Heart left ventricle (tissue), 16 donors: ENCODE measurements around the gene LRRC26. TPM values are rescaled to one million over a fixed set of nuclear protein-coding genes. Genes with fewer than 3 reads are reported as not detected.

Experiments
- ATAC-seq, 4 donors: fragments of 200-7000 bp; cut with Tn5 transposase; one replicate each; pipeline ENCODE4 v1.9.1; 2020 to 2022; ENCODE audit warnings: moderate library complexity in 4 of 4, mild to moderate bottlenecking in 3 of 4, moderate number of reproducible peaks in 1 of 4
- DNase-seq, 5 donors: peaks; one replicate each; pipeline ENCODE4 v3.0.0-alpha.2; 2020
- H3K27ac ChIP-seq, 12 donors: fragments of 200-600 bp; sonication (generic) in 4 of 12; one replicate each; pipeline versions ENCODE4 v1.5.0 to v1.8.0; 2016 to 2022; ENCODE audit warnings: mild to moderate bottlenecking in 2 of 12
- H3K27me3 ChIP-seq, 9 donors: fragments of 200-600 bp; sonication (generic) in 2 of 9; one replicate each; pipeline versions ENCODE4 v1.5.1 to v1.8.0; 2016 to 2022; ENCODE audit warnings: mild to moderate bottlenecking in 3 of 9
- H3K36me3 ChIP-seq, 9 donors: fragments of 200-600 bp; sonication (generic) in 2 of 9; one replicate each; pipeline versions ENCODE4 v1.5.0 to v1.8.0; 2018 to 2022; ENCODE audit warnings: mild to moderate bottlenecking in 2 of 9
- H3K4me1 ChIP-seq, 12 donors: fragments of 200-600 bp; sonication (generic) in 4 of 12; one replicate each; pipeline versions ENCODE4 v1.5.0 to v1.8.0; 2016 to 2022; ENCODE audit warnings: mild to moderate bottlenecking in 3 of 12
- H3K4me3 ChIP-seq, 12 donors: fragments of 200-600 bp; sonication (generic) in 4 of 12; one replicate each; pipeline versions ENCODE4 v1.5.0 to v1.8.0; 2017 to 2022; ENCODE audit warnings: mild to moderate bottlenecking in 9 of 12, moderate library complexity in 4 of 12
- H3K9me3 ChIP-seq, 12 donors: fragments of 200-600 bp; sonication (generic) in 4 of 12; one replicate each; pipeline versions ENCODE4 v1.5.0 to v1.8.0; 2016 to 2022; ENCODE audit warnings: mild to moderate bottlenecking in 1 of 12
- CTCF ChIP-seq, 12 donors: fragments of 200-600 bp; sonication (generic) in 4 of 12; IDR thresholded peaks; one replicate each; pipeline versions ENCODE4 v1.5.0 to v1.8.0; 2018 to 2022; ENCODE audit warnings: antibody characterized with exemption in 12 of 12, mild to moderate bottlenecking in 5 of 12
- POLR2A ChIP-seq, 2 donors: fragments of 450-650 bp; IDR thresholded peaks; one replicate each; pipeline ENCODE4 v1.6.1; 2017; ENCODE audit warnings: antibody characterized with exemption in 2 of 2, mild to moderate bottlenecking in 2 of 2, moderate library complexity in 2 of 2
- WGBS, 4 donors: extraction: QIAGEN DNeasy Blood & Tissue Kit in 2 of 4; methylation state at CpG; one replicate each; pipeline versions ENCODE4 v1.1.5 to v1.1.7; 2013 to 2018; 5-methylcytosine and 5-hydroxymethylcytosine counted together
- intact Hi-C, 10 donors: fragments of 100-400 bp; cut with DNase I; formaldehyde crosslinking; loops; one replicate each; pipeline versions ENCODE4 v1.11.1 to v1.14.2; 2022
- polyA plus RNA-seq, 2 donors: library from polyadenylated mRNA; stranded (reverse); fragments of 200-250 nt; gene quantifications; one replicate each; pipeline ENCODE4 v1.2.3, GENCODE V29; 2013
- total RNA-seq, 9 donors: library from RNA; depleted of rRNA in 2 of 9; stranded (reverse); fragments of >200 nt in 2 of 9; fragmentation: NEBNext Ultra II Directional in 3 of 9; extraction: Animal tissue kit (Norgen Biotek cat#: 25700) in 3 of 9; gene quantifications; one replicate each; pipeline versions ENCODE4 v1.1.0 to v1.2.4, GENCODE V29; 2016 to 2023
- donor health status: ischemic (EF 13 %, LVEDD 7.1; RV severe dilation, severe dysfunction).
- donor health status: healthy with polysubstance abuse.
- donor health status: DM: no; HTN: yes; CAD: no.
- donor health status: DM: no; HTN: no; CAD: no.
- donor health status: ischemic (EF 25% LVEDD 6.9; RV normal size, moderate dysfunction).
- donor health status: ischemic (EF 25% LVEDD 5.7; RV mildly dilated, moderate dysfunction).
- donor health status: healthy.
- donor health status: DM: yes; HTN: yes; CAD: no.
- donor health status: ischemic (EF 35%, LVEDD 5.7; RV mildly dilated, moderate dysfunction).
- donor health status: nonischemic (EF 11% LVEDD 7.7; RV severe dilation, severe dysfunction).
- donor health status: DM: yes; HTN: yes; CAD: no.
- donor health status: PGD.
- donor health status: ischemic (EF 29% LVEDD 5.4; RV normal size, mild dysfunction).
- donor health status: nonischemic (EF 23%, LVEDD 6.1; RV moderate dilation, normal function).

LRRC26 gene
- total and polyA plus RNA-seq, 11 donors: not detected

GRCh38 chr9:137214620-137215019, 44.8 kb upstream of the LRRC26 start:
- WGBS, 4 donors: 93 to 95% (median 94%) methylated on average over 16 to 19 of the region's 19 CpGs
- Histone ChIP-seq H3K4me3 (no peak overlapping the region), H3K4me1 (peaks cover 2 to 26% (median 21%) of the 10 kb centered on the region in 12 donors), H3K36me3 (peaks cover 0 to 25% (median 0%) of the 10 kb centered on the region in 9 donors), H3K27ac (no peak overlapping the region), H3K9me3 (no peaks in the 10 kb centered on the region), H3K27me3 (no peaks in the 10 kb centered on the region)
- no peak for DNase-seq
- no peak for ATAC-seq
- TF ChIP-seq POLR2A (IDR thresholded peaks at IDR 0.05): no peak
- no peak for TF ChIP-seq CTCF (IDR thresholded peaks at IDR 0.05)
- intact Hi-C loops: no loop called here

DNA sequence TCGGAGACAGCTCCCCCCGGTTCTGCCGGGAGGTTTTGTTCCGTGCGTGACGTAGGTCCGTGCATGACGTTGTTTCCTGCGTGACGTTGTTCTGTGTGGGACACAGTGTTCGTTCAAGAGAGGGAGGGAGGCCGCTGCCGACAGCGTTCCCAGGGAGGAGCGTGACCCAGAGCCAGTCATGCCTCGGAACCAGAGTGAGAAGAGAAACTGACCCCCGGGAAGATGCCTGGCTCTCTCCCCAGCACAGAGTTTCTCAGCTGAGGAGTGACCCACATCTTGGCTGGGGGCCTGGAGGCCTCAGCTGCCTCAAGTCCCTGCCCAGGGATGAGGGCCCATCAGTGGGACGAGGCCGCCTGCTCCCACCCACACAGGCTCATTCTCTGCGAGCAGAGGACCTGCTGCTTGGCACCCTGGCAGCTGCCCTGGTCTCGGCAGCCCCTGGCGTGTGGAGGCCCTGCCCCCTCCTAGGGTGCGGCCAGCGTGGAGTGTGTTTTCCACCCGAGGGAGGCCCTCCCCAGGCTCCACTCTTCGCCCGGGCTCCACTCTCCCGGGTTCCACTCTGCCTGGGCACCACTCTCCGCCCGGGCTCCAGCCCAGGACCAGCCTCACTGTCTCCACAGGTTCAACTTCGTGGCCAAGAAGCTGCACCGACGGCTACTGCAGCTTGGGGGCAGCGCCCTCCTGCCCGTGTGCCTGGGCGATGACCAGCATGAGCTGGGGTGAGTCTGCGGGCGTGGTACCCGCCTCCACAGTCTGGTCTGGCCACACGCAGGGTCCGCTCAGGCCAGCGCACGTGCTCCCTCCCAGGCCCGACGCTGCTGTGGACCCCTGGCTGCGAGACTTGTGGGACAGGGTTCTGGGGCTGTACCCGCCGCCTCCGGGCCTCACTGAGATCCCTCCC, 43.6 kb upstream of the LRRC26 start:
- Histone ChIP-seq H3K27ac (no peak overlapping the region), H3K27me3 (no peaks in the 10 kb centered on the region), H3K36me3 (peaks cover 0 to 32% (median 2%) of the 10 kb centered on the region in 9 donors), H3K4me1 (peaks cover 2 to 19% (median 15%) of the 10 kb centered on the region in 12 donors), H3K9me3 (no peaks in the 10 kb centered on the region), H3K4me3 (no peak overlapping the region)
- intact Hi-C loops: no loop called here
- TF ChIP-seq POLR2A (IDR thresholded peaks at IDR 0.05) (no peak), CTCF (IDR thresholded peaks at IDR 0.05) (no peak)
- DNase-seq (no peak), ATAC-seq (no peak)
- WGBS, 4 donors: 88 to 92% (median 91%) methylated on average over 44 to 49 of the region's 49 CpGs

GRCh38 chr9:137212520-137212919, 42.7 kb upstream of the LRRC26 start:
- intact Hi-C loops: no loop called here

More at GRCh38 chr9:137212520-137212919, 42.7 kb upstream of the LRRC26 start:
- H3K4me1 ChIP-seq: peaks cover 0 to 10% (median 6%) of the 10 kb centered on the region in 12 donors
- TF ChIP-seq CTCF (IDR thresholded peaks at IDR 0.05) (no peak), POLR2A (IDR thresholded peaks at IDR 0.05) (no peak)
- peaks cover 0 to 32% (median 3%) of the 10 kb centered on the region in 9 donors for H3K36me3 ChIP-seq
- ATAC-seq: no peak
- no peak for DNase-seq
- H3K4me3 ChIP-seq: no peak overlapping the region
- 80 to 87% (median 81%) methylated on average over 16 to 21 of the region's 21 CpGs for WGBS, 4 donors
- H3K27me3 ChIP-seq: no peaks in the 10 kb centered on the region
- no peak overlapping the region for H3K27ac ChIP-seq
- no peaks in the 10 kb centered on the region for H3K9me3 ChIP-seq
